HepG2 (cell line): Measurements from ENCODE around the gene LTK. TPM values are rescaled to one million over a fixed set of nuclear protein-coding genes. Genes with fewer than 3 reads are reported as not detected.

Source experiments
- DPF2 ChIP-seq: sonication (generic); formaldehyde crosslinking; IDR thresholded peaks from 2 replicates; pipeline ENCODE4 v1.4.0; 2020; ENCODE audit warnings: mild to moderate bottlenecking, low read depth, missing genetic modification reagents, borderline replicate concordance
- KMT2B ChIP-seq: IDR thresholded peaks from 2 replicates; pipeline ENCODE4 v1.6.1; 2016; ENCODE audit warnings: missing genetic modification reagents, missing compliant biosample characterization
- MYNN ChIP-seq: sonication (generic); formaldehyde crosslinking; IDR thresholded peaks from 2 replicates; pipeline ENCODE4 v1.4.0; 2020; ENCODE audit warnings: mild to moderate bottlenecking, low read depth, missing genetic modification reagents
- NCOR1 ChIP-seq: fragments of 200-600 bp; sonication (generic); IDR thresholded peaks from 2 replicates; pipeline ENCODE4 v1.7.0; 2017; ENCODE audit warnings: antibody characterized with exemption, low read length, borderline replicate concordance
- NFATC3 ChIP-seq: sonication (generic); formaldehyde crosslinking; IDR thresholded peaks from 2 replicates; pipeline ENCODE4 v1.5.1; 2020; ENCODE audit warnings: mild to moderate bottlenecking, missing genetic modification reagents
- SAP130 ChIP-seq: IDR thresholded peaks from 2 replicates; pipeline ENCODE4 v1.6.1; 2016; ENCODE audit warnings: low read depth
- SP5 ChIP-seq: IDR thresholded peaks from 2 replicates; pipeline ENCODE4 v1.6.1; 2016; ENCODE audit warnings: low read depth, borderline replicate concordance
- TAF1 ChIP-seq: sonication (generic); formaldehyde crosslinking; IDR thresholded peaks from 2 replicates; pipeline ENCODE4 v1.4.0; 2020; ENCODE audit warnings: missing genetic modification reagents
- YEATS4 ChIP-seq: sonication (generic); formaldehyde crosslinking; IDR thresholded peaks from 2 replicates; pipeline ENCODE4 v1.4.0; 2020; ENCODE audit warnings: missing genetic modification reagents, borderline replicate concordance
- ZNF10 ChIP-seq: sonication (generic); formaldehyde crosslinking; IDR thresholded peaks from 2 replicates; pipeline ENCODE4 v1.4.0; 2020; ENCODE audit warnings: mild to moderate bottlenecking, low read depth, missing genetic modification reagents, borderline replicate concordance
- ZNF343 ChIP-seq: sonication (generic); formaldehyde crosslinking; IDR thresholded peaks from 2 replicates; pipeline ENCODE4 v1.4.0; 2020; ENCODE audit warnings: mild to moderate bottlenecking, missing genetic modification reagents
- ZNF615 ChIP-seq: sonication (generic); formaldehyde crosslinking; IDR thresholded peaks from 2 replicates; pipeline ENCODE4 v1.5.0; 2020; ENCODE audit warnings: mild to moderate bottlenecking, missing genetic modification reagents, borderline replicate concordance
- ZNF878 ChIP-seq: sonication (generic); formaldehyde crosslinking; IDR thresholded peaks from 2 replicates; pipeline ENCODE4 v1.8.1; 2023; ENCODE audit warnings: mild to moderate bottlenecking, missing genetic modification reagents, moderate library complexity
- polyA plus RNA-seq, 8 experiments: library from polyadenylated mRNA; depleted of rRNA in 3 of 8; stranded (reverse) in 7 of 8; unstranded in 1 of 8; fragments of >200 nt; fragmentation: Illumina TruSeq in 4 of 8; extraction: Trizol in 4 of 8; gene quantifications; 2 replicates each; pipeline versions ENCODE4 v1.2.1 to v1.2.3, GENCODE V29; 2011 to 2016; ENCODE audit warnings: low read depth in 4 of 8, missing spikeins in 1 of 8, mixed read lengths in 1 of 8; ENCODE audit not compliant: insufficient read depth in 1 of 8
- total RNA-seq, 5 experiments: library from RNA; depleted of rRNA; stranded (reverse); fragments of >200 nt; fragmentation: Illumina TruSeq; extraction: Trizol; gene quantifications; 2 replicates each; pipeline ENCODE4 v1.2.3, GENCODE V29; 2016; ENCODE audit warnings: low read depth in 1 of 5
- TF ChIP-seq, protein P1 (sequence below): sonication (generic); formaldehyde crosslinking; conservative IDR thresholded peaks from 2 replicates; pipeline ENCODE4 v1.8.1; 2023; ENCODE audit warnings: missing genetic modification reagents
- TF ChIP-seq, protein P2 (sequence below): sonication (generic); formaldehyde crosslinking; IDR thresholded peaks from 2 replicates; pipeline ENCODE4 v1.4.0; 2020; ENCODE audit warnings: mild to moderate bottlenecking, low read depth, missing genetic modification reagents
- TF ChIP-seq, protein P3 (sequence below): sonication (generic); formaldehyde crosslinking; IDR thresholded peaks from 2 replicates; pipeline ENCODE4 v1.8.1; 2022; ENCODE audit warnings: mild to moderate bottlenecking, missing genetic modification reagents
- TF ChIP-seq, protein P4 (sequence below), 2 experiments: sonication (generic) in 1 of 2; formaldehyde crosslinking in 1 of 2; IDR thresholded peaks; 2 replicates each; pipeline versions ENCODE4 v1.4.0 to v1.6.1; 2018 to 2020; ENCODE audit warnings: missing genetic modification reagents in 2 of 2, borderline replicate concordance in 1 of 2, low read depth in 1 of 2, mild to moderate bottlenecking in 1 of 2, missing biosample characterization in 1 of 2
- TF ChIP-seq, protein P5 (sequence below): sonication (generic); formaldehyde crosslinking; conservative IDR thresholded peaks from 2 replicates; pipeline ENCODE4 v1.8.0; 2022; ENCODE audit warnings: low read depth, missing genetic modification reagents
- TF ChIP-seq, protein P6 (sequence below): IDR thresholded peaks from 2 replicates; pipeline ENCODE4 v1.6.1; 2016; ENCODE audit warnings: missing compliant biosample characterization, missing genetic modification reagents, borderline replicate concordance

The LTK gene
- total and polyA plus RNA-seq, 2 of the 13 experiments (the other 11 are each of a cell fraction or from before 2014, with no cell fraction given): 0.01 TPM; not detected in 1

DNA sequence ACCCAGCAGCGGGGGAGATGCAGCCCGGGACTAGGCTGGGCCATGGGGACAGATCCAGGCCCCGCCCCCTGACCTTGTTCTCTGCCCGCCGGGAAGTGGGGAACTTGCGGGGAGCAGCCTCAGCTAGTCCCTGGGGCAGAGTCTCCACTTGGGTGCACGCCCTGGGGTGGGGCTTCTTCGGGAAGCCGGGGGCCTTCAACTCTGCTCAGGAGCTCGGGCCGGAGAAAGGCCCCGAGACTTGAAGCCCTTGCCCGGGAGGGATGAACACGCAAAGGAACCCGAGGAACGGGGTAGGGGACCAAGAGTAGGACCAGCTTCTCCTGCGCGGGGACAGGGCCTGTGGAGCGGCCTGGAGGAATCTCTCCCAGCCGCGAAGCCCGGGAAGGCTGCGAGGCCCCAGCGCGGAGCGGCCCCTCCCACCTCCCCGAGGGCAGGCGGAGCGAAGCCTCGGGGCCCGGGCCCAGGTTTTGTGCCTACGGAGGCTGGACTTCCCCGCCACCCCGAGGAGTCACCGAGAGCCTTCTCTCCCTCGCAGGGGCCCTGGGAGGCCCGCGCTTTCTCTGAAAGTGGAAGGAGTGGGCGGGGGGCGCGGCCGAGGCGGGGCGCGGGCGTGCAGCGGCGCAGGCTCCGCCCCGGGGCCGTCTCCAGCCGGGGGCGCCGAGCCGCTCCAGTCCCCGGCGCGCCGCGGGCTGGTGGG, 20.3 kb downstream of the LTK start, which contains the start of gene ITPKA (continued):
- TF ChIP-seq, protein P1, sequence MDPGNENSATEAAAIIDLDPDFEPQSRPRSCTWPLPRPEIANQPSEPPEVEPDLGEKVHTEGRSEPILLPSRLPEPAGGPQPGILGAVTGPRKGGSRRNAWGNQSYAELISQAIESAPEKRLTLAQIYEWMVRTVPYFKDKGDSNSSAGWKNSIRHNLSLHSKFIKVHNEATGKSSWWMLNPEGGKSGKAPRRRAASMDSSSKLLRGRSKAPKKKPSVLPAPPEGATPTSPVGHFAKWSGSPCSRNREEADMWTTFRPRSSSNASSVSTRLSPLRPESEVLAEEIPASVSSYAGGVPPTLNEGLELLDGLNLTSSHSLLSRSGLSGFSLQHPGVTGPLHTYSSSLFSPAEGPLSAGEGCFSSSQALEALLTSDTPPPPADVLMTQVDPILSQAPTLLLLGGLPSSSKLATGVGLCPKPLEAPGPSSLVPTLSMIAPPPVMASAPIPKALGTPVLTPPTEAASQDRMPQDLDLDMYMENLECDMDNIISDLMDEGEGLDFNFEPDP (CRISPR knock-in tag): no peak
- TF ChIP-seq, protein P2, sequence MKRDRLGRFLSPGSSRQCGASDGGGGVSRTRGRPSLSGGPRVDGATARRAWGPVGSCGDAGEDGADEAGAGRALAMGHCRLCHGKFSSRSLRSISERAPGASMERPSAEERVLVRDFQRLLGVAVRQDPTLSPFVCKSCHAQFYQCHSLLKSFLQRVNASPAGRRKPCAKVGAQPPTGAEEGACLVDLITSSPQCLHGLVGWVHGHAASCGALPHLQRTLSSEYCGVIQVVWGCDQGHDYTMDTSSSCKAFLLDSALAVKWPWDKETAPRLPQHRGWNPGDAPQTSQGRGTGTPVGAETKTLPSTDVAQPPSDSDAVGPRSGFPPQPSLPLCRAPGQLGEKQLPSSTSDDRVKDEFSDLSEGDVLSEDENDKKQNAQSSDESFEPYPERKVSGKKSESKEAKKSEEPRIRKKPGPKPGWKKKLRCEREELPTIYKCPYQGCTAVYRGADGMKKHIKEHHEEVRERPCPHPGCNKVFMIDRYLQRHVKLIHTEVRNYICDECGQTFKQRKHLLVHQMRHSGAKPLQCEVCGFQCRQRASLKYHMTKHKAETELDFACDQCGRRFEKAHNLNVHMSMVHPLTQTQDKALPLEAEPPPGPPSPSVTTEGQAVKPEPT (CRISPR knock-in tag): peak; percentile 55; the same call in 1 of the 2 replicates
- peak; percentile 61; the same call in 1 of the 2 replicates for TF ChIP-seq ZNF615 (CRISPR knock-in tag)
- TF ChIP-seq, protein P3, sequence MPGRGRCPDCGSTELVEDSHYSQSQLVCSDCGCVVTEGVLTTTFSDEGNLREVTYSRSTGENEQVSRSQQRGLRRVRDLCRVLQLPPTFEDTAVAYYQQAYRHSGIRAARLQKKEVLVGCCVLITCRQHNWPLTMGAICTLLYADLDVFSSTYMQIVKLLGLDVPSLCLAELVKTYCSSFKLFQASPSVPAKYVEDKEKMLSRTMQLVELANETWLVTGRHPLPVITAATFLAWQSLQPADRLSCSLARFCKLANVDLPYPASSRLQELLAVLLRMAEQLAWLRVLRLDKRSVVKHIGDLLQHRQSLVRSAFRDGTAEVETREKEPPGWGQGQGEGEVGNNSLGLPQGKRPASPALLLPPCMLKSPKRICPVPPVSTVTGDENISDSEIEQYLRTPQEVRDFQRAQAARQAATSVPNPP: peak; percentile 80; the same call in 1 of the 2 replicates
- TF ChIP-seq, protein P4, sequence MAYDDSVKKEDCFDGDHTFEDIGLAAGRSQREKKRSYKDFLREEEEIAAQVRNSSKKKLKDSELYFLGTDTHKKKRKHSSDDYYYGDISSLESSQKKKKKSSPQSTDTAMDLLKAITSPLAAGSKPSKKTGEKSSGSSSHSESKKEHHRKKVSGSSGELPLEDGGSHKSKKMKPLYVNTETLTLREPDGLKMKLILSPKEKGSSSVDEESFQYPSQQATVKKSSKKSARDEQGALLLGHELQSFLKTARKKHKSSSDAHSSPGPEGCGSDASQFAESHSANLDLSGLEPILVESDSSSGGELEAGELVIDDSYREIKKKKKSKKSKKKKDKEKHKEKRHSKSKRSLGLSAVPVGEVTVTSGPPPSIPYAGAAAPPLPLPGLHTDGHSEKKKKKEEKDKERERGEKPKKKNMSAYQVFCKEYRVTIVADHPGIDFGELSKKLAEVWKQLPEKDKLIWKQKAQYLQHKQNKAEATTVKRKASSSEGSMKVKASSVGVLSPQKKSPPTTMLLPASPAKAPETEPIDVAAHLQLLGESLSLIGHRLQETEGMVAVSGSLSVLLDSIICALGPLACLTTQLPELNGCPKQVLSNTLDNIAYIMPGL (CRISPR knock-in tag; IDR thresholded peaks at IDR 0.05; ENCODE audit: borderline replicate concordance in 1 of 2, low read depth in 1 of 2): peak; percentile 73 to 78; a peak in 1 of 4 replicates
- TF ChIP-seq SP5 (CRISPR knock-in tag): peak; percentile 67; the same call in 1 of the 2 replicates
- TF ChIP-seq YEATS4 (CRISPR knock-in tag): peak; percentile 57
- TF ChIP-seq DPF2 (CRISPR knock-in tag): no peak
- TF ChIP-seq NFATC3 (CRISPR knock-in tag): peak; percentile 88
- TF ChIP-seq NCOR1: 0 out of 2 replicates have a peak, but pooled peaks have one; percentile 26
- TF ChIP-seq, protein P5, sequence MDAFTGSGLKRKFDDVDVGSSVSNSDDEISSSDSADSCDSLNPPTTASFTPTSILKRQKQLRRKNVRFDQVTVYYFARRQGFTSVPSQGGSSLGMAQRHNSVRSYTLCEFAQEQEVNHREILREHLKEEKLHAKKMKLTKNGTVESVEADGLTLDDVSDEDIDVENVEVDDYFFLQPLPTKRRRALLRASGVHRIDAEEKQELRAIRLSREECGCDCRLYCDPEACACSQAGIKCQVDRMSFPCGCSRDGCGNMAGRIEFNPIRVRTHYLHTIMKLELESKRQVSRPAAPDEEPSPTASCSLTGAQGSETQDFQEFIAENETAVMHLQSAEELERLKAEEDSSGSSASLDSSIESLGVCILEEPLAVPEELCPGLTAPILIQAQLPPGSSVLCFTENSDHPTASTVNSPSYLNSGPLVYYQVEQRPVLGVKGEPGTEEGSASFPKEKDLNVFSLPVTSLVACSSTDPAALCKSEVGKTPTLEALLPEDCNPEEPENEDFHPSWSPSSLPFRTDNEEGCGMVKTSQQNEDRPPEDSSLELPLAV (CRISPR knock-in tag): no peak
- TF ChIP-seq ZNF343 (CRISPR knock-in tag): peak; percentile 78
- peak; percentile 91; the same call in 1 of the 2 replicates for TF ChIP-seq ZNF878 (CRISPR knock-in tag)
- no peak for TF ChIP-seq ZNF10 (CRISPR knock-in tag)
- TF ChIP-seq SAP130 (CRISPR knock-in tag): peak; percentile 82
- no peak for TF ChIP-seq MYNN
- TF ChIP-seq TAF1: peak; percentile 67; the same call in 1 of the 2 replicates
- TF ChIP-seq, protein P6, sequence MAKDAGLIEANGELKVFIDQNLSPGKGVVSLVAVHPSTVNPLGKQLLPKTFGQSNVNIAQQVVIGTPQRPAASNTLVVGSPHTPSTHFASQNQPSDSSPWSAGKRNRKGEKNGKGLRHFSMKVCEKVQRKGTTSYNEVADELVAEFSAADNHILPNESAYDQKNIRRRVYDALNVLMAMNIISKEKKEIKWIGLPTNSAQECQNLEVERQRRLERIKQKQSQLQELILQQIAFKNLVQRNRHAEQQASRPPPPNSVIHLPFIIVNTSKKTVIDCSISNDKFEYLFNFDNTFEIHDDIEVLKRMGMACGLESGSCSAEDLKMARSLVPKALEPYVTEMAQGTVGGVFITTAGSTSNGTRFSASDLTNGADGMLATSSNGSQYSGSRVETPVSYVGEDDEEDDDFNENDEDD (CRISPR knock-in tag): peak; percentile 61; the same call in 1 of the 2 replicates
- TF ChIP-seq KMT2B (CRISPR knock-in tag): no peak
